ENCODE results near the gene RCAN2.

Gene RCAN2

DNA sequence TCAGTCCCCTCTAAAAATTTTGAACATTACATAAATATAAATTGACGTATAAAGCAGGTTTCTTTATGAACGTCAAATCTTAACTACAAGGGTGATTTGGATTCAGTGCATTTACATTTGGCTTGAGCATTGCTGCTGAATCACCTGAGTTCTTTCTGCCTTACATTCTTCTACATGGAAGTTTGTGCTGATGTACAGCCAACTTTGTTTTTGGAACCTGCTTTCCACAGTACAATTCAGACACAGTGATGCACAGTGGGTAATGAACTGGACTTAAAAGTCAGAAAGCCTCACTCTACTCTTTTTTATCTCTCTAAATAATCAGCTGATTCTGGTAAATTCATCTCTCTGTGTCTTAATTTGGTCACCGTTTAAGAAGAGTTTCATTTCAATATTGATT, 47.6 kb downstream of the RCAN2 start:
- H3K27me3 ChIP-seq (ENCODE audit: insufficient read depth, poor library complexity, severe bottlenecking), result peaks cover 2% of the 10 kb centered on the region
- DNase-seq (ENCODE audit: low read depth in 1 of 2, low spot score in 1 of 2), result no peak
- no peak overlapping the region for H3K27ac ChIP-seq (replicated peaks)
- H3K4me3 ChIP-seq (replicated peaks; ENCODE audit: insufficient read depth, low read length), result no peak overlapping the region
- TF ChIP-seq POLR2AphosphoS5 (IDR thresholded peaks at IDR 0.05; ENCODE audit: low read depth) (no peak), GABPA (IDR thresholded peaks at IDR 0.05; ENCODE audit: low read depth) (no peak), SPI1 (IDR thresholded peaks at IDR 0.05; ENCODE audit: borderline replicate concordance, low read depth) (no peak)
- TF ChIP-seq, protein P1, sequence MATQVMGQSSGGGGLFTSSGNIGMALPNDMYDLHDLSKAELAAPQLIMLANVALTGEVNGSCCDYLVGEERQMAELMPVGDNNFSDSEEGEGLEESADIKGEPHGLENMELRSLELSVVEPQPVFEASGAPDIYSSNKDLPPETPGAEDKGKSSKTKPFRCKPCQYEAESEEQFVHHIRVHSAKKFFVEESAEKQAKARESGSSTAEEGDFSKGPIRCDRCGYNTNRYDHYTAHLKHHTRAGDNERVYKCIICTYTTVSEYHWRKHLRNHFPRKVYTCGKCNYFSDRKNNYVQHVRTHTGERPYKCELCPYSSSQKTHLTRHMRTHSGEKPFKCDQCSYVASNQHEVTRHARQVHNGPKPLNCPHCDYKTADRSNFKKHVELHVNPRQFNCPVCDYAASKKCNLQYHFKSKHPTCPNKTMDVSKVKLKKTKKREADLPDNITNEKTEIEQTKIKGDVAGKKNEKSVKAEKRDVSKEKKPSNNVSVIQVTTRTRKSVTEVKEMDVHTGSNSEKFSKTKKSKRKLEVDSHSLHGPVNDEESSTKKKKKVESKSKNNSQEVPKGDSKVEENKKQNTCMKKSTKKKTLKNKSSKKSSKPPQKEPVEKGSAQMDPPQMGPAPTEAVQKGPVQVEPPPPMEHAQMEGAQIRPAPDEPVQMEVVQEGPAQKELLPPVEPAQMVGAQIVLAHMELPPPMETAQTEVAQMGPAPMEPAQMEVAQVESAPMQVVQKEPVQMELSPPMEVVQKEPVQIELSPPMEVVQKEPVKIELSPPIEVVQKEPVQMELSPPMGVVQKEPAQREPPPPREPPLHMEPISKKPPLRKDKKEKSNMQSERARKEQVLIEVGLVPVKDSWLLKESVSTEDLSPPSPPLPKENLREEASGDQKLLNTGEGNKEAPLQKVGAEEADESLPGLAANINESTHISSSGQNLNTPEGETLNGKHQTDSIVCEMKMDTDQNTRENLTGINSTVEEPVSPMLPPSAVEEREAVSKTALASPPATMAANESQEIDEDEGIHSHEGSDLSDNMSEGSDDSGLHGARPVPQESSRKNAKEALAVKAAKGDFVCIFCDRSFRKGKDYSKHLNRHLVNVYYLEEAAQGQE (IDR thresholded peaks at IDR 0.05; ENCODE audit: insufficient replicate concordance, low read depth), result no peak
- TF ChIP-seq, protein P2, sequence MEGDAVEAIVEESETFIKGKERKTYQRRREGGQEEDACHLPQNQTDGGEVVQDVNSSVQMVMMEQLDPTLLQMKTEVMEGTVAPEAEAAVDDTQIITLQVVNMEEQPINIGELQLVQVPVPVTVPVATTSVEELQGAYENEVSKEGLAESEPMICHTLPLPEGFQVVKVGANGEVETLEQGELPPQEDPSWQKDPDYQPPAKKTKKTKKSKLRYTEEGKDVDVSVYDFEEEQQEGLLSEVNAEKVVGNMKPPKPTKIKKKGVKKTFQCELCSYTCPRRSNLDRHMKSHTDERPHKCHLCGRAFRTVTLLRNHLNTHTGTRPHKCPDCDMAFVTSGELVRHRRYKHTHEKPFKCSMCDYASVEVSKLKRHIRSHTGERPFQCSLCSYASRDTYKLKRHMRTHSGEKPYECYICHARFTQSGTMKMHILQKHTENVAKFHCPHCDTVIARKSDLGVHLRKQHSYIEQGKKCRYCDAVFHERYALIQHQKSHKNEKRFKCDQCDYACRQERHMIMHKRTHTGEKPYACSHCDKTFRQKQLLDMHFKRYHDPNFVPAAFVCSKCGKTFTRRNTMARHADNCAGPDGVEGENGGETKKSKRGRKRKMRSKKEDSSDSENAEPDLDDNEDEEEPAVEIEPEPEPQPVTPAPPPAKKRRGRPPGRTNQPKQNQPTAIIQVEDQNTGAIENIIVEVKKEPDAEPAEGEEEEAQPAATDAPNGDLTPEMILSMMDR (IDR thresholded peaks at IDR 0.05; ENCODE audit: insufficient read depth, low read length), result no peak

DNA sequence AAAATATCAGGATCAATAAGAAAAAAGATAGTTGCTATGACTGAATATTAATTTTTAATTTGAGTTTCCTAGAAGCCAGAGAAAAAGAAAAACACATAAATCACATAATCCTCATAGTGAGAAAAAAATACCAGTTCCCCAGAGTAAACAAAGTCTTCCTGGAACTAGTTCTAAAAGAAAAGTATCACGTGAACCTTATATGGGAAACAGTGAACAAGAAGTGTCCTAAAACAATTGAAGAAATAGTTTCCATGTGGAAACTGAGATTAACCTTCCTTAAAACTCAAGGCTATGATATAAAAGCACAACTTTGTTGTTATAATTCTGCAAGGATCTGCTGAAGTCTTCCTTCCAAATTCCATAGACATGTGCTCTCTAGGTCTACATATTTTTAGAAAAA, 50.6 kb downstream of the RCAN2 start:
- H3K27me3 ChIP-seq (ENCODE audit: insufficient read depth, poor library complexity, severe bottlenecking), result peaks cover 3% of the 10 kb centered on the region
- TF ChIP-seq GABPA (IDR thresholded peaks at IDR 0.05; ENCODE audit: low read depth), result no peak
- TF ChIP-seq, protein P1 (IDR thresholded peaks at IDR 0.05; ENCODE audit: insufficient replicate concordance, low read depth), result no peak
- no peak for TF ChIP-seq SPI1 (IDR thresholded peaks at IDR 0.05; ENCODE audit: borderline replicate concordance, low read depth)
- TF ChIP-seq POLR2AphosphoS5 (IDR thresholded peaks at IDR 0.05; ENCODE audit: low read depth), result no peak
- TF ChIP-seq, protein P2 (IDR thresholded peaks at IDR 0.05; ENCODE audit: insufficient read depth, low read length), result no peak
- no peak overlapping the region for H3K4me3 ChIP-seq (replicated peaks; ENCODE audit: insufficient read depth, low read length)
- no peak for DNase-seq (ENCODE audit: low read depth in 1 of 2, low spot score in 1 of 2)
- no peak overlapping the region for H3K27ac ChIP-seq (replicated peaks)

DNA sequence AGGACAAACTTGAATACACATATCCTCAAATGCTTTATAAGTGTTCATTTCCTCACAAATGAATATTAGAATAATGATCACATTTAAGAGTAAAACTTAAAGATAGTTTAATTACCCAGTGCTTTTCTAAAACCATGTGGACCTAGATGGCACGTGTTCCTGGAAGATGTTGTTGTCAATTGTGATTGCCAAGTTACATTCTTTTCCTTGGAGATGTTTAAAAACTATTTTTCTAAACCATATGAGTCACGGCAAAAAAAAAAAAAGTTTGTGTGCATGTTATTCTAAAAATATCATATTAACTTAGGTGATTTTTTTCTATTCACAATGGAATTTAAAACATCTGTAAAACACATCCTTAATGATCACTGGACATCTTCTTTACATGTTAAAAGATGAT, 51.1 kb downstream of the RCAN2 start:
- DNase-seq (ENCODE audit: low read depth in 1 of 2, low spot score in 1 of 2), result no peak
- TF ChIP-seq, protein P1 (IDR thresholded peaks at IDR 0.05; ENCODE audit: insufficient replicate concordance, low read depth), result no peak
- TF ChIP-seq GABPA (IDR thresholded peaks at IDR 0.05; ENCODE audit: low read depth) (no peak), SPI1 (IDR thresholded peaks at IDR 0.05; ENCODE audit: borderline replicate concordance, low read depth) (no peak), POLR2AphosphoS5 (IDR thresholded peaks at IDR 0.05; ENCODE audit: low read depth) (no peak)
- TF ChIP-seq, protein P2 (IDR thresholded peaks at IDR 0.05; ENCODE audit: insufficient read depth, low read length), result no peak
- no peak overlapping the region for H3K27ac ChIP-seq (replicated peaks)

More for the DNA sequence above, 51.1 kb downstream of the RCAN2 start:
- peaks cover 4% of the 10 kb centered on the region for H3K27me3 ChIP-seq (ENCODE audit: insufficient read depth, poor library complexity, severe bottlenecking)
- no peak overlapping the region for H3K4me3 ChIP-seq (replicated peaks; ENCODE audit: insufficient read depth, low read length)

Measured in HL-60 (cell line).